ENCODE results near the gene SLC14A1. TPM values are rescaled to one million over a fixed set of nuclear protein-coding genes. Genes with fewer than 3 reads are reported as not detected.

SLC14A1 gene
- total and polyA plus RNA-seq, 2 of the 8 experiments (the other 6 are each of a cell fraction or from before 2014, with no cell fraction given): 0.18 TPM; not detected in 1

- TF ChIP-seq KDM1A (IDR thresholded peaks at IDR 0.05; ENCODE audit: borderline replicate concordance, low read length) (no peak), TBP (IDR thresholded peaks at IDR 0.05; ENCODE audit: low read depth, low read length) (no peak), YY1 (IDR thresholded peaks at IDR 0.05; ENCODE audit: low read depth, low read length) (no peak)
These were observed 63.4 kb downstream of the SLC14A1 start (continued) for GRCh38 chr18:45787346-45787745.
